ENCODE measurements around the gene TNFAIP8.

The TNFAIP8 gene

GRCh38 chr5:119328753-119329602, 26.8 kb upstream of the TNFAIP8 start:
- peak; percentile 89 for DNase-seq (ENCODE audit: low read depth)

GRCh38 chr5:119329666-119330065, 26.2 kb upstream of the TNFAIP8 start:
- DNase-seq (ENCODE audit: low read depth) = no peak

- DNase-seq (ENCODE audit: low read depth) = no peak
These were observed 25.2 kb upstream of the TNFAIP8 start for GRCh38 chr5:119330367-119331183.

GRCh38 chr5:119331566-119332095, 24.2 kb upstream of the TNFAIP8 start:
- no peak for DNase-seq (ENCODE audit: low read depth)

- no peak for DNase-seq (ENCODE audit: low read depth)
These were observed 23.6 kb upstream of the TNFAIP8 start for GRCh38 chr5:119332208-119332607.

GRCh38 chr5:119332978-119333401, 22.8 kb upstream of the TNFAIP8 start:
- no peak for DNase-seq (ENCODE audit: low read depth)

- DNase-seq (ENCODE audit: low read depth) = no peak
These were observed 22.4 kb upstream of the TNFAIP8 start for GRCh38 chr5:119333421-119333851.

GRCh38 chr5:119335261-119335677, 20.6 kb upstream of the TNFAIP8 start:
- DNase-seq (ENCODE audit: low read depth) = no peak

GRCh38 chr5:119336262-119336661, 19.6 kb upstream of the TNFAIP8 start:
- no peak for DNase-seq (ENCODE audit: low read depth)

- DNase-seq (ENCODE audit: low read depth) = peak; percentile 43
These were observed 18.8 kb upstream of the TNFAIP8 start for GRCh38 chr5:119336845-119337580.

GRCh38 chr5:119338326-119338946, 17.4 kb upstream of the TNFAIP8 start:
- DNase-seq (ENCODE audit: low read depth) = no peak

- DNase-seq (ENCODE audit: low read depth) = no peak
These were observed 16.5 kb upstream of the TNFAIP8 start for GRCh38 chr5:119339344-119339743.

- DNase-seq (ENCODE audit: low read depth) = no peak
These were observed 15.9 kb upstream of the TNFAIP8 start for GRCh38 chr5:119339965-119340364.

GRCh38 chr5:119340597-119341218, 15.1 kb upstream of the TNFAIP8 start:
- DNase-seq (ENCODE audit: low read depth) = no peak

GRCh38 chr5:119341452-119342349, 14.1 kb upstream of the TNFAIP8 start:
- no peak for DNase-seq (ENCODE audit: low read depth)

- DNase-seq (ENCODE audit: low read depth) = no peak
These were observed 13.4 kb upstream of the TNFAIP8 start for GRCh38 chr5:119342406-119342805.

GRCh38 chr5:119343052-119343451, 12.8 kb upstream of the TNFAIP8 start:
- DNase-seq (ENCODE audit: low read depth) = no peak

GRCh38 chr5:119343766-119344165, 12.1 kb upstream of the TNFAIP8 start:
- no peak for DNase-seq (ENCODE audit: low read depth)

- no peak for DNase-seq (ENCODE audit: low read depth)
These were observed 11.6 kb upstream of the TNFAIP8 start for GRCh38 chr5:119344231-119344630.

- no peak for DNase-seq (ENCODE audit: low read depth)
These were observed 10.0 kb upstream of the TNFAIP8 start for GRCh38 chr5:119345861-119346260.
